ENCODE measurements around the gene CBLL2. TPM values are rescaled to one million over a fixed set of nuclear protein-coding genes. Genes with fewer than 3 reads are reported as not detected.

The CBLL2 gene
- total RNA-seq, 1 donor from 2014 or later, result not detected

DNA sequence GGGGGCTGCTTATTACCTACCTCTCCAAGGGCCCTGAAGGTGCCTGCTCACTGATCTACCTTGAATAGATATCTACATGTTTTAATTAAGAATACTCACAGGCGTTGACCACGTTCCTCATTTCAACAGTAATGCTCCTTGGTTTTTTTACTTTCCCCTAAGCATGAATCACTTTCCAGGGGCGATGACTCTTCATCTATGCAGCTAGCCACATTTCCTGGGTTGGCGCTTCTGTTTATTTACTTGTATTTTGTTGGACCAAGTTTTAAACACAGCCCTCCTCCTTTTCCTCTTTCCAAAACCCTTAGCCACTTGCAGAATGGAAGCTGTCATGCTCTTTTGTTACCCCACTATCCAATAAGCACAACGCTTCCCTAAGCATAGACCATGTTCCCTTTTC lies 50.8 kb downstream of the CBLL2 start:
- H3K36me3 ChIP-seq (ENCODE audit: control insufficient read depth in 3 of 3, insufficient read depth in 3 of 3, low read length in 3 of 3), result no peaks in the 10 kb centered on the region
- no peaks in the 10 kb centered on the region for H3K9me3 ChIP-seq (ENCODE audit: control insufficient read depth in 3 of 3, low read length in 3 of 3)
- no peak overlapping the region for H3K27ac ChIP-seq (ENCODE audit: low read depth, low read length)
- H3K4me1 ChIP-seq (ENCODE audit: control insufficient read depth in 3 of 3, insufficient read depth in 3 of 3, low read length in 3 of 3), result no peaks in the 10 kb centered on the region
- H3K9ac ChIP-seq (ENCODE audit: low read depth in 1 of 3, low read length in 3 of 3), result no peak overlapping the region
- H3K4me3 ChIP-seq (ENCODE audit: low read length in 3 of 3), result no peak overlapping the region
- peaks cover 0 to 3% (median 0%) of the 10 kb centered on the region in 3 donors for H3K27me3 ChIP-seq (ENCODE audit: control insufficient read depth in 3 of 3, insufficient read depth in 3 of 3, low read length in 3 of 3)

Other genes starting within 250 kb of the CBLL2 start
- 4.2 TPM for gene PHEX, start 240.6 kb upstream of the CBLL2 start, total RNA-seq